Activated T-cell treated with anti-CD3 and anti-CD28 coated beads, Interleukin-2, amount 50 U/mL, for 24 hours (primary cell): ENCODE data around the gene MMADHC.
"Not testable (repeated sequence)": the region's sequence is repeated elsewhere in the genome, so short reads cannot be mapped to it uniquely, and the experiment has no call there.

ENCODE experiments used
- DNase-seq: peaks from one replicate; pipeline ENCODE4 v3.0.0-alpha.2; 2020
- H3K27ac Mint-ChIP-seq: 2 replicates; pipeline ENCODE4 v1.8.0; 2020; ENCODE audit warnings: mild to moderate bottlenecking, mixed read lengths
- H3K27me3 Mint-ChIP-seq: 2 replicates; pipeline ENCODE4 v1.8.0; 2020; ENCODE audit warnings: mixed read lengths
- H3K36me3 Mint-ChIP-seq: 2 replicates; pipeline ENCODE4 v1.8.0; 2020; ENCODE audit warnings: low read depth, mixed read lengths
- H3K4me1 Mint-ChIP-seq: 2 replicates; pipeline ENCODE4 v1.8.0; 2020; ENCODE audit warnings: low read depth, mixed read lengths
- H3K4me3 Mint-ChIP-seq: 2 replicates; pipeline ENCODE4 v1.8.0; 2020; ENCODE audit warnings: mild to moderate bottlenecking, moderate library complexity, mixed read lengths
- H3K9me3 Mint-ChIP-seq: 2 replicates; pipeline ENCODE4 v1.8.0; 2020; ENCODE audit warnings: mixed read lengths

Gene MMADHC

DNA sequence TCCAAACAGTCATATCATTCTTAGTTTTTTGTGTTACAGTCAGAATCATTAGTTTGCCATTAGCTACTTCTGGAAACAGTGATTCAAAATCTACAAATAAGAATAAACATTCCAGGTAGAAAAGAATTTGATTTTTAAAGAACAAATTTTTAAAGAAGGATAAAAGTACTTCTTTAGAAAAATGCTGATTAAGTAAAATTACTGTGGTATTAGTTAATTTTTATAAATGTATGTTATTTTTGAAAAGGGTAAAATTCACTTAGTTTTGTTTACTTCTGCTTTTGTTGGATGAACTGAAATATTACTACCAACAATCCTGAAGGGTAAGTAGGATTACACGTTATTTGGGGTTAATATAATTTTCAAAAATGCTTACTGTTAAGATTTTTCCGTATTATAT is 11.8 kb downstream of the MMADHC start:
- Mint-ChIP-seq H3K4me1 (peaks cover 32% of the 10 kb centered on the region), H3K27me3 (no peaks in the 10 kb centered on the region), H3K4me3 (no peak overlapping the region), H3K27ac (no peak overlapping the region), H3K36me3 (peaks cover 82% of the 10 kb centered on the region), H3K9me3 (no peaks in the 10 kb centered on the region)
- no peak for DNase-seq

DNA sequence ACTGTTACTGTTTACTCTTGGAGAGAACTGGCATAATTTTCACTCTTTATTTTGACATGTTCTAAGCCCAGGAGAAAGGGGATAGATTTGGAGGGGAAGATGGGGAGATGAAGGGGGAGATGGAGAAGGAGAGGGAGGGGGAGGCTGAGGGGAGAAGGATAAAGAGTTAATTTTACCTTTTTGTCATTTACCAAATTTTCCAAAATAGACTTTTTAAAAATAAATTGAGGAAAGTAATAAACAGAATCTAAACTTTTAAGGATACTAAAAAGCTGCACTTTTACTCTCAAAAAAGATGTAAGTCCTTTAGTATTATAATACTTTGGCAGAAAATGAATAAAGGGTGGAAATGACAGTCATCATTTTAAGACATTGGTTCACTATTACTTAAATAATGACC is 12.3 kb downstream of the MMADHC start:
- no peak overlapping the region for H3K4me3 Mint-ChIP-seq

DNA sequence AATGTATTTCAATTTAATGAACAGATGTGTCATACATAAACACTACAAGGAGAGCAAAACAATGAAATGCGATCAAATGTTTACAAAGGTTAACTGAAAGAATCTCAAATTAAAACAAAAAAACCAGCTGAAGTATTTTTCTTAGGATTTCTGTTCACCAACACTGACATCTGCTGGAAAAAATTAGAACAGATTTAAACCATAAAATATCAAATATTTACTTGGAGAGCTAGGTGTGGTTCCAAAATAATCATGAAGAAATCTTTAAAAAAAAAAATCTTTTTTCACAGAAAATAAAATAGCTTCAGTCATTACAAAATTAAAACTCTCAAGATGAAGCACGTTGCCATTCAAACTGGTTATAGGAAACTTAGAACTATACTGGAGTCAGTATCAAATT is 13.8 kb downstream of the MMADHC start:
- H3K27me3 Mint-ChIP-seq: no peaks in the 10 kb centered on the region
- H3K9me3 Mint-ChIP-seq: no peaks in the 10 kb centered on the region
- no peak for DNase-seq
- H3K4me3 Mint-ChIP-seq: no peak overlapping the region
- H3K4me1 Mint-ChIP-seq: peaks cover 22% of the 10 kb centered on the region
- H3K36me3 Mint-ChIP-seq: peaks cover 81% of the 10 kb centered on the region
- H3K27ac Mint-ChIP-seq: no peak overlapping the region

More for the DNA sequence above, 12.3 kb downstream of the MMADHC start:
- peaks cover 29% of the 10 kb centered on the region for H3K4me1 Mint-ChIP-seq
- H3K36me3 Mint-ChIP-seq: peaks cover 78% of the 10 kb centered on the region
- peak overlapping the region; percentile 44 for H3K27ac Mint-ChIP-seq
- H3K9me3 Mint-ChIP-seq: no peaks in the 10 kb centered on the region
- DNase-seq: no peak
- H3K27me3 Mint-ChIP-seq: no peaks in the 10 kb centered on the region

DNA sequence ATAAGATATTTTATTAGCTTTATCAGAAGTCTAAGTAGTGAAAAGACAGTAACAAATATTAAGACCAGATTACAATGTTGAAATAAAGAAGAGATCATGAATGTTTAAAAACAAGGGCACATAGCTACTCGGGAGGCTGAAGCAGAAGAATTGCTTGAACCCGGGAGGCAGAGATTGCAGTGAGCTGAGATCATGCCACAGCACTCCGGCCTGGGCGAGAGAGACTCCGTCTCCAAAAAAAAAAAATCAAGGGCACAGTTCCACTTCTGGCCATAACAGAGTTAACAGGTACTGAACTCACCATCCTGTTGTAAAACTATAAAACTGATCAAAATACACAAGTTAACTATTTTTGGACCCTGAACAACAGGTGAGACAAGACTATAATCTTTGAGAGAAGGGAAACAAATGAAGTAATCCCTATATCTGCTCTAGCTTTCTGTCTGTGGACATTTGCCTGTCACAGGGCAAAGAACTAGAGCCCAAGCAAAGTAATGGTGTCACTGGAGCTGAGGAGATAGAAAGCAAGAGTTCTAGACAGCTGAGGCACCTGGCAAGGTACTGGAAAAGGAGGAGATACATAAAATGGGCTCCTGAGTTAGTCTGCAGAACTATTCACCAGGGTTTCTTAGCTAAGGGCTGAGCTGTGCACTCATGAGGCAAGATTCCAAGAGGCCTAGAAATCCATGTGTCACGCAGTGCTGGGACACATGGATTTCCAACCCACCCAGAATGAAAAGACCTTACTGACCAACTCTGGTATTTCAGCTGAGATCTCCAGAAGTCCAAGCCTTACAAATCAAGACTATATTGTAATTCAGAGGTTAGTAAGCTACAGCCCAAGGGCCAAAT is 15.2 kb downstream of the MMADHC start:
- peaks cover 82% of the 10 kb centered on the region for H3K36me3 Mint-ChIP-seq
- peak overlapping the region; percentile 74 for H3K27ac Mint-ChIP-seq
- H3K27me3 Mint-ChIP-seq: no peaks in the 10 kb centered on the region
- no peak overlapping the region for H3K4me3 Mint-ChIP-seq
- no peaks in the 10 kb centered on the region for H3K9me3 Mint-ChIP-seq
- H3K4me1 Mint-ChIP-seq: peaks cover 13% of the 10 kb centered on the region
- no peak for DNase-seq

DNA sequence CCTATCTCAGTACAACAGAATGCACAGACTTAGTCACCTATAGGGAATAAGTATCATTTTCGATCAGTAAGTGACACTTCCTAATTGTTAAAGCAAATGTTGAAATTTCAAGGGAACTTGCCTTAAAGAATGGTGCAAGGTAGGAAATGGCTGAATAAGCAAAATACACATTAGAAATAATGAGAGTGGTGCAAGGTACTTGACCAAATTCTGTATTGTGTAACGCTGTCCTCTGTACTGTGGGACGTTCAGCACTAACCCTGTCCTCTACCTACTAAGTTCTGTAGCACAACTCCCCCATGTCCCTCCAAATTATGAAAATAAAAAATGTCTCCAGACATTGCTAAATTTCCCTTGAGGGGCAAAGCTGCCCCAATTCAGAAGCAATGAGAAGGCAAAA is 19.4 kb downstream of the MMADHC start:
- no peak overlapping the region for H3K27ac Mint-ChIP-seq
- no peaks in the 10 kb centered on the region for H3K27me3 Mint-ChIP-seq
- H3K36me3 Mint-ChIP-seq: peaks cover 69% of the 10 kb centered on the region
- H3K9me3 Mint-ChIP-seq: no peaks in the 10 kb centered on the region
- H3K4me3 Mint-ChIP-seq: no peak overlapping the region
- peaks cover 5% of the 10 kb centered on the region for H3K4me1 Mint-ChIP-seq
- DNase-seq: no peak

DNA sequence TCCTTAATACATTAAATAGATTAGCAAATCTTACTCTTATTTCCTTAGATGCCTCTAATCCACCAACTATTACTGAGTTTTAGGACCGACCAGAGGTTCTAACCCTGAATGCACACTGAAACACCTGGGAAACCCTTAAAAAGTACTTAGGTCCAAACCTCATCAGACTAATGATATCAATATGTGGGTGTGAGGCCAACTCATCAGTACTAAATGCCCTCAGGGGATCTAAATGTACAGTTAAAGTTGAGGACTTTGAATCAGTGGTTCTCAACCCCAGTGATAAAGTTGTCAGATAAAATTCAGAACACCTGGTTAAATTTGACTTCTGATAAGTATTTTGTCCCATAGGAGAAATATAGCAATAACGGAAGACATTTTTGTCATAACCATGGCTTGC is 20.9 kb downstream of the MMADHC start:
- Mint-ChIP-seq H3K9me3 (no peaks in the 10 kb centered on the region), H3K4me1 (peaks cover 1% of the 10 kb centered on the region), H3K4me3 (no peak overlapping the region), H3K27ac (no peak overlapping the region), H3K36me3 (peaks cover 56% of the 10 kb centered on the region), H3K27me3 (no peaks in the 10 kb centered on the region)
- DNase-seq: no peak

DNA sequence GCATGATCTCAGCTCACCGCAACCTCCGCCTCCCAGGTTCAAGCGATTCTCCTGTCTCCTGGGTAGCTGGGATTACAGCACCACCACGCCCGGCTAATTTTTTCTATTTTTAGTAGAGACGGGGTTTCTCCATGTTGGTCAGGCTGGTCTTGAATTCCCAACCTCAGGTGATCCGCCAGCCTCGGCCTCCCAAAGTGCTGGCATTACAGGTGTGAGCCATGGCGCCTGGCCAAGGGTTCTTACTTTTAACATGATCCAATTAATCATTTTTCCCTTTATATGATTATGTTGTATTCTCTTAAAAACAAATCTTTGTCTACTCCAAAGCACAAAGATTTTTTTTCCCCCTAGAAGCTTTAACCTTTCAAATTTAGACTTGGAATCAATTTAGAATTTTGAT is 21.9 kb downstream of the MMADHC start:
- not testable (repeated sequence) for H3K4me1 Mint-ChIP-seq, H3K4me3 Mint-ChIP-seq, DNase-seq, H3K27me3 Mint-ChIP-seq, H3K9me3 Mint-ChIP-seq, H3K27ac Mint-ChIP-seq
- peaks cover 49% of the 10 kb centered on the region for H3K36me3 Mint-ChIP-seq

DNA sequence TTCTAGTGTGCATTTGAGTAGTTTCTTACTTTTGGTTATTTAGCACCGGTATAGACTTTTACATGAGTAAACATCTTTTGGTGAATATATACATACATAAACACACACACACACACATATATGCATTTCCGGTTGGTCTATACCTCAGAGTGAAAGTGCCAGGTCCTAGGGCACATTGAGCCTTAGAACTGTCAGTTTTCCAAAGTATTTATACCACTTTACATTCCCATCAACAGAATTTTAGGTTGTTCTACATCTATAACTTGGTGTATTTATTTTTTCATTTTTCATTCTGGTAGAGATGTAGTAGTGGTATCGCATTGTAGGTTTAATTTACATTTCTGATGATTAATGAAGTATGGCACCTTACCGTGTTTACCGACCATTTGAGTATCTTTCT is 22.6 kb downstream of the MMADHC start:
- no peaks in the 10 kb centered on the region for H3K9me3 Mint-ChIP-seq
- no peak for DNase-seq
- H3K27ac Mint-ChIP-seq: no peak overlapping the region
- peaks cover 1% of the 10 kb centered on the region for H3K4me1 Mint-ChIP-seq
- no peak overlapping the region for H3K4me3 Mint-ChIP-seq
- H3K27me3 Mint-ChIP-seq: no peaks in the 10 kb centered on the region
- peaks cover 46% of the 10 kb centered on the region for H3K36me3 Mint-ChIP-seq

DNA sequence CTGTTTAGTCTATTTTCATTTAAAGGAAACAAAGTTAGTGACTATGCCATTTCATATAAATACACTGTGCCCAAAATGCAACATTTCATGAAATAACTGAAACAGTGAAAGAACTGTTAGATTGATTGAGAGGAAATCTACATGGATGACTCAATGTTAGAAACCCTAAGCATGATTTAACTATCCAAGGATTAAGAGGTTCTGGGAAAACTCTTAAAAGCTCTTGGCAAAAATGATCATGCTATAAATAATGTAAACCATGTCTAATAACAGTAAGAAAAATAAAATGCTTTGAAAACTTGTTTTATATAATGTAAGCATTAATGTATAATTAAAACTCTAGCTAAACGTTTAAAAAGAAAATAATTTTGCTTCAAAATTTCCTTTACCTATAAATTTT is 23.5 kb downstream of the MMADHC start:
- DNase-seq: no peak
- H3K4me3 Mint-ChIP-seq: no peak overlapping the region
- no peaks in the 10 kb centered on the region for H3K27me3 Mint-ChIP-seq
- no peak overlapping the region for H3K27ac Mint-ChIP-seq
- H3K36me3 Mint-ChIP-seq: peaks cover 37% of the 10 kb centered on the region
- H3K4me1 Mint-ChIP-seq: peaks cover 1% of the 10 kb centered on the region
- no peaks in the 10 kb centered on the region for H3K9me3 Mint-ChIP-seq

DNA sequence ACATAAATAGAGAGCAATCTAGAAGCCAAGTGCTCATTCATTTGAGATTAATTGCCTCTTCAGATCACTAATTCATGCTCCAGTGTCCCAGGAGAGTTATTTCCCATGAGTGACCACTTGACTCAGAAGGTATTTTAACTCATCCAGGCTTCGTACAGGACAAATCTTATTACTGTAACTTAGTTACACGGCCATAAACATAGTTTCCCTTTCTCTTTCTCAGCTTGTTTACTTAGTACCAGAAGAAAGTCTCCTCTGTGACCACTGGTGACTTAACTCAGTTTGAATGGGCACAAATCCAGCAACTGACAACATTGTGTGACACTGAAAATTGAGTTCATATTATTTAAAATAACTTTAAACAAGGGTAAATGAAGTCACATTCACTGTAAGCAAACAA is 25.3 kb downstream of the MMADHC start:
- no peak for DNase-seq
- H3K4me3 Mint-ChIP-seq: no peak overlapping the region
- H3K9me3 Mint-ChIP-seq: no peaks in the 10 kb centered on the region
- H3K27me3 Mint-ChIP-seq: no peaks in the 10 kb centered on the region
- H3K4me1 Mint-ChIP-seq: peaks cover 1% of the 10 kb centered on the region
- H3K27ac Mint-ChIP-seq: no peak overlapping the region
- H3K36me3 Mint-ChIP-seq: peaks cover 20% of the 10 kb centered on the region

DNA sequence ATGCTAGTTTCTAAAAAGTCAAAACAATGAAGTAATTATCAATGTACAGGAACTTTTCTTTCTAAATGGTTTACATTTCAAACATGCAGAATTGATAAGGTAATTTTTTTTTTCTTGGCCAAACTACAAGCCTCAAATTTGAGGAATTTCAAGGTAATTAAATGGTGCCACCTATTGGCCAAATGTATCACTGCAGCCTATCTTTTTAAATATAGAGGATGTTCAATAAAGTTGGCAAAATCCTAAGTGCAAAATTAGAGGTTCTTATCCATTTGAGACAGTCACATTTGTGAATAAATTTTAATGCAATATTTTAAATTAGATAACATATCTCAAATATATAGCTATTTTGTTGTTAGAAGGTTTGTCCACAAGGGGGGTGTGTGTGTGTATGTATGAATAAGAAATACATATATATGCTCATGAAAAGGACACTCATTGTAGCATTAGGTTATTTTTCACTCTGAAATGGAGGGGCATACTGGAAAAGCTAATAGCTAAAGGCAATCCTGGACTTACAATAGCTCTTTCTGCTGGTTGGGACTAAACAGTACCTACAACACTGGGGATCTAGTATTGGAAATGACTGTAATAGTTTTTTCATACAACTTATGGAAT is 26.2 kb downstream of the MMADHC start:
- Mint-ChIP-seq H3K4me3 (no peak overlapping the region), H3K36me3 (peaks cover 12% of the 10 kb centered on the region), H3K27me3 (peaks cover 2% of the 10 kb centered on the region), H3K4me1 (peaks cover 1% of the 10 kb centered on the region), H3K9me3 (no peaks in the 10 kb centered on the region), H3K27ac (no peak overlapping the region)
- DNase-seq: no peak

DNA sequence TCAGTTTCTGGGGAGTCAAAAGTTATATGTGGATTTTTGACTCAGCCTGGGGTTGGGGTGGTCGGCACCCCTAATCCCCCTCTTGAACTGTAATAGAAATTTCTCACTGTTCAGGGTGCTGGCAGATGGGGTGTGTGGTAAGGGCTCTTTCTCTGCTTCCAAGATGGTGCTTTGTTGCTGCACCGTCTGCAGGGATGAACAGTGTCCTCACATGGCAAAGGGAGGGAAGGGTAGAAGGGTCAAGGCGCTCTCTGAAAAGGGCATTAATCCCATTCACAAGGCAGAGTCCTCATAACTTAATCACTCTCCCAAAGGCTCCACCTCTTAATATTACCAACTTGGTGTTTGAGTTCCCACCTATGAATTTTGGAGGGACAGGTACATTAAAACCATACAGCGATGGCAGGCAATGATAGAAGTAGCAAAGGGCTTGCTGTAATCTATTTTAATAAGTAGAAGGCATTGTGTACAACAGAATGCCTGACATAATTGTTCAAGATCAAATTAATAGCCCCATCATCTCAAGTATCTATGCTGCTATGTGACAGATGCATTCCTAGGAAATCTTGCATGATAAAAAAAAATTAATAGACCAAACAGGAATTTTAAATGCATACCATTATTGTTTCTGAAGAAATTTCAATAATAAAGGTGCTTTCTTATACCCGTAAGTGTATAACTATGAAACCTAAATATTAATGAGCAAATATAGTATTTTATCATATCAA is 28.1 kb downstream of the MMADHC start:
- Mint-ChIP-seq H3K4me3 (no peak overlapping the region), H3K4me1 (peaks cover 1% of the 10 kb centered on the region), H3K27ac (no peak overlapping the region), H3K36me3 (no peaks in the 10 kb centered on the region), H3K27me3 (peaks cover 2% of the 10 kb centered on the region), H3K9me3 (no peaks in the 10 kb centered on the region)
- DNase-seq: no peak

DNA sequence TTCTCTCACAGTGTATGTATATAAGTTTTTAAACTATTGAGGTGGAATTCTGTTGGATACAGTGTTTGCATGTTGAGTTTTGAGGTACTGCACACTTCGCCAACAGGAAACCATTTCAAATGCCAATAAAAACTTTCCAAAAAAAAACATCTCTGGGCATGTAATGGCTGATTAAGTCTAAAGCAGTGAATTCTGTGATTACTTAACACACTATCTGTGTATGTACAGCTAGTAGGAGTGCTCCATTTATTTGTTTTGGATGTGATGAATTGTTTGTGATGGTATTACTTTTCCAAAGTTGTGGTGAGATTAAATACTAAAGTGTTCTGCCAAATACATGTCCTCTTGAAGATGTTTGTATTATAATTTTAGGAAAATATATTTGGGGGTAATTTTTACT is 31.1 kb downstream of the MMADHC start:
- Mint-ChIP-seq H3K4me3 (no peak overlapping the region), H3K27ac (no peak overlapping the region), H3K36me3 (no peaks in the 10 kb centered on the region), H3K9me3 (no peaks in the 10 kb centered on the region), H3K27me3 (peaks cover 10% of the 10 kb centered on the region), H3K4me1 (no peaks in the 10 kb centered on the region)
- DNase-seq: no peak

DNA sequence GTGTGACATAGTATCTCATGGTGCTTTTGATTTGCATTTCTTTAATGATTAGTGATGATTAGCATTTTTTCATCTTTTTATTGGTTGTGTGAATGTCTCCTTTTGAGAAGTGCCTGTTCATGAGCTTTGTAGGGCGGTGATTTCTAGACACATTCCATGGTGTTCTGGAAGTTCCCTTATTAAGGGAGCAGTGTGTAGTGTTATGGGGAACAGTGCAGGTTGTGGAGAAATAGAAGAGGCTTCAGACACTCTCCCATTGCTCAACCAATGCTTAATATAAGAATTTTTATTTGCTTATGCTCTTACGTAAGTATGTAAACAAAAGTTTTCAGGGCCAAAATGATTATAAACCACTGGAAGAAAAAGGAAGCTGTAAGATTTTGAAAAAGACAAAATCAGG is 34.7 kb downstream of the MMADHC start:
- Mint-ChIP-seq H3K4me3 (no peak overlapping the region), H3K9me3 (peaks cover 2% of the 10 kb centered on the region)
- no peak for DNase-seq

DNA sequence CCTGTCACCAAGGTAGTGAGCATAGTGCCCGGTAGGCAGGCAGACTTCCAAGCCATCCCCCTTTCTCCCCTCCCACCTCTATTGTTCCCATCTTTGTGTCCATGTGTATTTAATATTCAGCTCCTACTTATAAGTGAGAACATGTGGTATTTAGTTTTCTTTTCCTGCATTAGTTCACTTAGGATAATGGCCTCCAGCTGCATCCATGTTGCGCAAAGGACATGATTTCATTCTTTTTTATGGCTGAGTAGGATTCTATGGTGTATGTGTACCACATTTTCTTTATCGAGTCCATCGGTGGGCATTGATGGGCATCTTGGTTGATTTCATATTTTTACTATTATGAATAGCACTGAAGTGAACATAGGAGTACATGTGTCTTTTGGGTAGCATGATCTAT is 35.3 kb downstream of the MMADHC start:
- no peak overlapping the region for H3K27ac Mint-ChIP-seq
- H3K4me3 Mint-ChIP-seq: no peak overlapping the region
- no peaks in the 10 kb centered on the region for H3K4me1 Mint-ChIP-seq
- peaks cover 2% of the 10 kb centered on the region for H3K9me3 Mint-ChIP-seq
- no peak for DNase-seq
- H3K27me3 Mint-ChIP-seq: peaks cover 10% of the 10 kb centered on the region
- no peaks in the 10 kb centered on the region for H3K36me3 Mint-ChIP-seq

More for the DNA sequence above, 34.7 kb downstream of the MMADHC start:
- Mint-ChIP-seq H3K4me1 (no peaks in the 10 kb centered on the region), H3K27ac (no peak overlapping the region), H3K36me3 (no peaks in the 10 kb centered on the region), H3K27me3 (peaks cover 10% of the 10 kb centered on the region)
